Nephron (organoid): ENCODE measurements around the gene MAML3.

Source experiments
- H3K27ac Mint-ChIP-seq, 3 experiments: 2 replicates each; pipeline ENCODE4 v1.8.0; 2020; ENCODE audit warnings: mixed read lengths in 3 of 3, mild to moderate bottlenecking in 2 of 3, moderate library complexity in 1 of 3
- H3K27me3 Mint-ChIP-seq: 2 replicates; pipeline ENCODE4 v1.8.0; 2021; ENCODE audit warnings: low read depth, mild to moderate bottlenecking, moderate library complexity, mixed read lengths
- H3K36me3 Mint-ChIP-seq: 2 replicates; pipeline ENCODE4 v1.8.0; 2020; ENCODE audit warnings: low read depth, mixed read lengths
- H3K4me1 Mint-ChIP-seq: 2 replicates; pipeline ENCODE4 v1.8.0; 2020; ENCODE audit warnings: mixed read lengths
- H3K4me3 Mint-ChIP-seq, 3 experiments: 2 replicates each; pipeline ENCODE4 v1.8.0; 2020; ENCODE audit warnings: mild to moderate bottlenecking in 3 of 3, mixed read lengths in 3 of 3, moderate library complexity in 2 of 3
- H3K9me3 Mint-ChIP-seq: 2 replicates; pipeline ENCODE4 v1.8.0; 2020; ENCODE audit warnings: mixed read lengths
- CTCF ChIP-seq, 3 experiments: fragments of 200-600 bp; sonication (generic); IDR thresholded peaks; one replicate each; pipeline ENCODE4 v1.5.0; 2021; ENCODE audit warnings: antibody characterized with exemption in 3 of 3; ENCODE audit not compliant: unreplicated experiment in 3 of 3

The MAML3 gene

DNA sequence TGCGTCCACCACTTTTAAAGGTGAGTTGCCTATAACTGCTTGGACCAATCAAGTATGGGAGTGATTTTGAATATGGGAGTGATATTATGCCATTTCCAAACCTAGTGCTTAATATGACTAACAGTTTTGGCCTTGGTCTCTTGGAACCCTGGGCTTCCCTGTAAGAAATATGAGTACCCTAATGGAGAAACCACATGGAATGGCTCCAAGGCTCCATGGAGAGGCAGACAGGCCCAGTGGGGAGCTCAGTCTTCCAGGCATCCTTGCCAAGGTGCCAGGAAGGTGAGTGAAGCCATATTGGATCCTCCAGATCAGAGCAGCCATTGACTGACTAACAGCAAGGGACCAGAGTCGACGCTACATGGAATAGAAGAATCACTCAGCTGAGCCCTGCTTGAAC, 53.2 kb downstream of the MAML3 start:
- Mint-ChIP-seq H3K4me3 (no peak overlapping the region), H3K27me3 (no peaks in the 10 kb centered on the region), H3K36me3 (peaks cover 6% of the 10 kb centered on the region), H3K9me3 (no peaks in the 10 kb centered on the region), H3K27ac (peak overlapping the region in 1 of 3 experiments; percentile 62), H3K4me1 (peaks cover 36% of the 10 kb centered on the region)
- TF ChIP-seq CTCF (IDR thresholded peaks at IDR 0.05; ENCODE audit: unreplicated experiment in 3 of 3): no peak

DNA sequence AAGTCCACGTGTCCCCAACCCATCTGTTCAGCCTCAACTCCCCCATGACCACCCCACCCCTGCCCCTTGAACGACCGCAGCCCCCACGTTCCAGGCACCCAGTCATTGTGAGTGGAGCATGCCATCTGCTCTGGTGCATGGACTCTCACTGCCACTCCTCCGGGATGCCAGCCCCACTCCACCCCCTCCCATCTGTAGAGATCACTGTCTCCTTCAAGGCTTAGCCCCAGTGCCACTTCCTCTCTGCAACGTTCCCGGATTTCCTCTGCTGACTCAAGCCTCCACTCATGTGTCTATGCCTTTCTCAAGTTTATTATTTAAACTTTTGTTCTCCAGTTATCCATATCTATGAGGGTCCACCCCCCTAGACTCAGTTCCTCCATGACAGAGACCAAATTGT, 54.0 kb downstream of the MAML3 start:
- TF ChIP-seq CTCF (IDR thresholded peaks at IDR 0.05; ENCODE audit: unreplicated experiment in 3 of 3): no peak
- Mint-ChIP-seq H3K9me3 (no peaks in the 10 kb centered on the region), H3K4me1 (peaks cover 43% of the 10 kb centered on the region), H3K27me3 (no peaks in the 10 kb centered on the region), H3K36me3 (peaks cover 6% of the 10 kb centered on the region), H3K4me3 (no peak overlapping the region), H3K27ac (peak overlapping the region; percentile 50 to 89 (median 62))

DNA sequence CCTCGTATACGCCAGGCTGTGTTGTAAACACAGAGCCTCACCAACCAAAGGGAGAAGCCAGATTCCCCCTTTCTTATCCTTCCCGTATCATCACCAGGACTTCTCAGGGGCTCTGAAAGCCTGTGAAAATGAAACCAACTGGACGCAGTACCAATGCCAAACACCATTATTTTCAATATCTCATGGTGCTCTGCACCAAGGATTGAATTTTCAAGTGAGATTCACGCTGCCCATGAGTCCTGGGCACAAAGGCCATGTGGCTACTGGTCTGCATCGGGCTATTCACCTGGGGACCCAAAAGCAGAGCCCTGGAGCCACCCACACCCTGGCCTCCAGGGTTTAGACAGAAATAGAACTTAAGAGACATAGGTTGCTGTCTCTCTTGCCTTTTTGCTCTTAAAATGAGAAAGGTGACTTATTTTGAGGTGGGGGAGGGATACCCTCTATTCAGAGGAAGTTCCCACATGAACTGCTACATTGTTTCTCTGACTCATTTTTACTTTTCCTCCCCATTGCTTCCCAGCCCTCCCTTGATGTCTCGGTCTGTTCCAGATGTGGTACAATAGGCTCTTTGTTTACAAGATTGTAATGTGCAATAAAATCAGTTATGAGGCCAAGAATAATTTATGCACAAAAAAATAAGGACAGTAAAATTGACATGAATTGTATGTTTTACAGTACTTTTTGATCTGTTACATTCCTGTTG, 55.4 kb downstream of the MAML3 start:
- Mint-ChIP-seq H3K9me3 (no peaks in the 10 kb centered on the region), H3K36me3 (peaks cover 6% of the 10 kb centered on the region), H3K27me3 (no peaks in the 10 kb centered on the region), H3K4me3 (no peak overlapping the region), H3K27ac (peak overlapping the region; percentile 55 to 62 (median 61)), H3K4me1 (peaks cover 57% of the 10 kb centered on the region)
- TF ChIP-seq CTCF (IDR thresholded peaks at IDR 0.05; ENCODE audit: unreplicated experiment in 3 of 3): no peak

DNA sequence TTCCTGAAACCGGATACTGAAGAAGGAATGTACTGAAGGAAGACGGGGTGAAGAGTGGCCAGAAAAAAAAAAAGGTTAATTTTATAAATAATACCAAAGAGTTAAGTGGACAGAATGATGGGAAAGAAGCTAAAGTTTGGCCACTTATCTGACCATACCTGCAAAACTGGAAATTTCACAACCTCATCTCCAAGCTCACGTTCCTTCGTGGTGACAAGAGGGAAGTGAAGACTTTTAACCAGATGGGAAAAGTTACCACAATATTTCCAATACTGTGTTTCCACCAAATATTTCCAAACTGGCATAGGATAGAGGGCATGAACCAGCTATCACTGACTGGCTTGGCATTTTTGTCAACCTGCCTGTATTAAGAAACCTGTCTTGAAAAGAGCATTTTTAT, 56.4 kb downstream of the MAML3 start:
- Mint-ChIP-seq H3K4me1 (peaks cover 62% of the 10 kb centered on the region), H3K27me3 (no peaks in the 10 kb centered on the region), H3K4me3 (no peak overlapping the region), H3K9me3 (no peaks in the 10 kb centered on the region), H3K36me3 (peaks cover 2% of the 10 kb centered on the region), H3K27ac (peak overlapping the region; percentile 6 to 58 (median 19))
- TF ChIP-seq CTCF (IDR thresholded peaks at IDR 0.05; ENCODE audit: unreplicated experiment in 3 of 3): no peak

DNA sequence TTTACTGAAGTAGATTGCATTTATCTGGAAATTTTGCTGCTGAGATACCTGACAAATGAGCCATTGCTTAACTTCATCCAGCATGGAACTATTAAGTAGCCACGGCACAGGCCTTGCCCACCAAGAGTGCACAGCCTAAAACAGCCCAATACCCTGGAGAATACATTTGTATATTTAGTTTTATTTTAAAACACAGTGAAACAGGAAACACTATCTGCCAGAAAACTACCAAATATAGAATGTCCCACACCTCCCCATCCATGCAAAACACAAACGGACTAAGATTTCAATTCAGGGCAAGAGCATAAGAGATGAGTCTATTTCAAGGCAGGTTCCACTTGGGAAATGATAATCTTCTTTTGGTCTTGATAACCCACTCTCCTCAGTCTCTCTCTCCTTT, 57.1 kb downstream of the MAML3 start:
- H3K9me3 Mint-ChIP-seq: no peaks in the 10 kb centered on the region
- H3K4me3 Mint-ChIP-seq: no peak overlapping the region
- H3K27ac Mint-ChIP-seq: peak overlapping the region; percentile 6 to 58 (median 19)
- no peak for TF ChIP-seq CTCF (IDR thresholded peaks at IDR 0.05; ENCODE audit: unreplicated experiment in 3 of 3)
- H3K4me1 Mint-ChIP-seq: peaks cover 68% of the 10 kb centered on the region
- H3K36me3 Mint-ChIP-seq: no peaks in the 10 kb centered on the region
- no peaks in the 10 kb centered on the region for H3K27me3 Mint-ChIP-seq

DNA sequence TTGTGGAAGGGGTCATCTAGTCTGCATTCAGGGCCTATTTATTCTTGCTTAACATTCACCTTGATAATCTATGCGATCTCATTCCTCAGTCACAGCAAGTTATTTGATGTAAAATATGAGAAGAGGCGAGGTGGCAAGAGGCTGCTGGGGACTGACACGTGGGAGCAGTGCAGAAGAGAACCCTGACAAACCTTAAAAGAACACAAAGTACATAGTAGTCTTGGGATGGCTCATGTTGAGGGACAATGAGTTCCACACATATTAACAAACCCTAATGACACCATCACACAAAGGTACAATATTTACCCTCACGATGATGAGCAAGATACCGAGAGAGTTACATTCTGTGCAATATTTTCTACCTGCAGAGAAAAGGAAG, 57.5 kb downstream of the MAML3 start:
- no peaks in the 10 kb centered on the region for H3K9me3 Mint-ChIP-seq
- H3K27me3 Mint-ChIP-seq: no peaks in the 10 kb centered on the region
- H3K4me1 Mint-ChIP-seq: peaks cover 68% of the 10 kb centered on the region
- H3K4me3 Mint-ChIP-seq: no peak overlapping the region
- no peaks in the 10 kb centered on the region for H3K36me3 Mint-ChIP-seq
- no peak for TF ChIP-seq CTCF (IDR thresholded peaks at IDR 0.05; ENCODE audit: unreplicated experiment in 3 of 3)
- H3K27ac Mint-ChIP-seq: peak overlapping the region in 2 of 3 experiments; percentile 6 to 58
